SKM-1 treated with dmso at 0.1 percent for 144 hours (cell line): ENCODE measurements around the gene ATP2B2.
"Not testable (repeated sequence)": the region's sequence is repeated elsewhere in the genome, so short reads cannot be mapped to it uniquely, and the experiment has no call there.

ENCODE experiments used
- DNase-seq: peaks from one replicate; lab custom pipeline; 2025; ENCODE audit not compliant: unreplicated experiment; lab: John Stamatoyannopoulos, UW

The ATP2B2 gene

DNA sequence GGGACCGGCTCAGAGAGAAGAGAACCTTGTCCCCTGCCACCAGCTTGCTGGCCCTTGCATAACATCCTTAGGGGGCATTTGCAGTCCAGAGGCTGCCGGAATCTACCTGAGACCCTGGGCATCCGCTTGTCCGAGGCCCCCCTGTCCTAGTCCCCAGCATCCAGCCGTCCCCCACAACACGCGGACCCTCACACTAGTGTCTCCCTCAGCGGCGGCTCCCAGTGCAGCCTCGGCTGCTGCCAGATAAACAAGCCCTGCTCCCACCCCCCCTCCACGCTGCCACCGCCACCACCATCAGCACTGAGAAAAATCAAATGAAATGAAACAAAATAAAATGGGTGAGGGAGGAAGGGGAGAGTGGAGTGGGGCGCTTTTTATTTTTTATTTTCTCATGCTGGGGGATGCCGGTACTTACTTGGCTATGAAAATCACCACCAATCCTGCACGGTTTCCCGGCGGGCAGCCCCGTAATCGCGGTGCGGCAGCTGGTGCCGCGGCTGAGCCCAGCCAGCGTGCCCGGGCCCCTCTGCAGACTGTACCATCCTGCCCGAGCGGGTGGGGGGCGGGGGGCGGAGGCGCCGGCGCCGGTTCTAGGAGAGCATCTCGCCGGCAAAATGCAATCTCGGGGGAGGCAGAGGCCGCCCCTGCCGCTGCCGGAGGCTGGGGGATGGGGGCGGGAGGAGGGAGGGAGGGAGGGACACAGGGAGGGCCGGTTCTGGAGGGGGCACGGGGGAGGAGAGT lies at the start of gene ATP2B2:
TSS of gene ATP2B2 (minus strand) at position 537 of the 741 bp plus-strand sequence. CDS start 56,043 bp downstream, outside the sequence.
- no peak for DNase-seq

- no peak for DNase-seq
Observed at GRCh38 chr3:10554746-10555145, 49.4 kb upstream of the ATP2B2 start.

DNA sequence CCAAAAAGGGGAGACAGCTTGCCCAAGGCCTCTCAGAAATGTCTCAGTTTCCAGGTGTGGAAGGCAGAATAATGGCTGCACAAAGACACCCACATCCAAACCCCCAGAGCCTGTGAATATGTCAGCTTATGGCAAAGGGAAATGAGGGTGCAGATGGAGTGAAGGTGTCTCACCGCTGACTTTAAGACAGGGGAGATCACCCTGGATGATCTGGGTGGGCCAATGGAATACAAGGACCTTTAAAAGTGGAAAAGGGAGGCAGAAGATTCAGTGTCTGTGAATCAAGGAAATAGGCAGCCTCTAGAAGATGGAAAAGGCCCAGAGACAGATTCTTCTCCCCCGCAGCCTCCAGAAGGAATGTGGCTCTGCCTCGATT lies 48.8 kb upstream of the ATP2B2 start:
- no peak for DNase-seq

GRCh38 chr3:10553591-10554235 lies 48.3 kb upstream of the ATP2B2 start:
- DNase-seq = no peak

DNA sequence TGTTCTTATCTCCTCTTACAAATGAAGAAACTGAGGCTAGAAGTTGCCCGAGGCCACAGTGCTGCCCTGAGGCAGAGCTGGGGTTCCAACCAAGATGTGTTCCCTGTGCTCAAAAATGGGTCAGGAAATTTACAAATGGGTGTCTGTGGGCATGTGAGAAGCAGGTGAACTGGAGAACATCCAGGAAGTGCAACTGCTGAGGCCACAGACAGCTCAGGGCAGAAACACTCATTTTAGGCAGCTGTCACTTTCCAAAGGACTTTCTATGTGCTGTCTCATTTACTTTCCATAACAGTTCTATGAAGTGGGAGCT lies 47.2 kb upstream of the ATP2B2 start:
- no peak for DNase-seq

DNA sequence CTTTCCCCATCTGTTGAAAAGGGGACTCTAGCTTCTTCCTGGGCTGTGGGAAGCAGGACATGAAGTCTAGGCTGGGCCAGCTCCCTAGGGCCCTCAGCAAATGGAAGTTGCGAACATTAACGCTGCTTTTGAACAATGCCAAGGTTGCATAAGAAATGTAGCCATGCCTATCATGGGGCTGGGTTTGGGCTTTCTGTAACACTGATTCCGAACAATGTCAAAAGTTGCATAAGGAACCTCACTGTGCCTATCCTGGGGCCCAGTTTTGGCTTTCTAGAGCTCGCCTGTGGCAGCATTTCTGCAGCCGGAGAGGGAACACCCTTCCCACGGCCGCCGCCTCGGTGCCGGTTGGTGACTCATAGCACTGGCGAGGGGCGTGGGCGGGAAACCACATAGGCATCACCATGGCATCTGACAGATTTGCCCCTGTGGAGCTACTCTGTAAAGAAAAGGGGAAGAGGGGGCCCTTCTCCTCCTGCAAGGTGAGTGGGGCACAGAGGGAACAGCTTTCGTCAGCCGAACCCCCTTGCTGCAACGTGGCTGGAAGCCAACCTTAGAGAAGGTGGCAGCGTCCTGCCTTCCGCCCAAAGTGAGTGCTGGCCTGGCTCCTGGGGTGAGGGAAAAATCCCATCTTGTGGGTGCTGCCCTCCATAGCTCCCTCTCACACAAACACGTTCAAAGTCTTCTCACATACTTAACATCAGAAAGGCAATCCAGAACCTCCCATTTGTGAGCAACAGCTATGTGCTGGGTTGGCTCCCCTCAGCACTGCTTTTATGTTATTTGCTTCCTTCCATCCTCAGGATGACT lies 46.6 kb upstream of the ATP2B2 start:
- peak; percentile 47 for DNase-seq

DNA sequence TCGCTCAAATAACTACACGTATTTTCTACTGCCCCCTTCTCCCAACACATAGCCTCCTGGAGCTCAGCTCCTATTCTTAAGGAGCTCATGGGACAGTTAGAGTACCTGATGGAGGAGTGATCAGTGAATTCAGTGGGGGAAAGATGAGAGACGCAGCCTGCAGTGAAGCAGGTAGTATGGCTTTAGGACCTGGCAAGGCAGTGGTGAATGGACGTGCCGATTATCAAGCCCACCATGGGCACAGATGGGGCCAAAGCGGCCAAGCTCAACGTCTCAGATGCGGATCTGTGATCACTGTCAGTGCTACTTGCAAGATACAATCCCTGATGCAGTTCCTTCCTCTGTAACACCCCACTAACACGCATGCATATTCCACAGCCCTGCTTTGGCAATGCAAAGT lies 45.8 kb upstream of the ATP2B2 start:
- DNase-seq = no peak

GRCh38 chr3:10550705-10551104 lies 45.3 kb upstream of the ATP2B2 start:
- DNase-seq = no peak

DNA sequence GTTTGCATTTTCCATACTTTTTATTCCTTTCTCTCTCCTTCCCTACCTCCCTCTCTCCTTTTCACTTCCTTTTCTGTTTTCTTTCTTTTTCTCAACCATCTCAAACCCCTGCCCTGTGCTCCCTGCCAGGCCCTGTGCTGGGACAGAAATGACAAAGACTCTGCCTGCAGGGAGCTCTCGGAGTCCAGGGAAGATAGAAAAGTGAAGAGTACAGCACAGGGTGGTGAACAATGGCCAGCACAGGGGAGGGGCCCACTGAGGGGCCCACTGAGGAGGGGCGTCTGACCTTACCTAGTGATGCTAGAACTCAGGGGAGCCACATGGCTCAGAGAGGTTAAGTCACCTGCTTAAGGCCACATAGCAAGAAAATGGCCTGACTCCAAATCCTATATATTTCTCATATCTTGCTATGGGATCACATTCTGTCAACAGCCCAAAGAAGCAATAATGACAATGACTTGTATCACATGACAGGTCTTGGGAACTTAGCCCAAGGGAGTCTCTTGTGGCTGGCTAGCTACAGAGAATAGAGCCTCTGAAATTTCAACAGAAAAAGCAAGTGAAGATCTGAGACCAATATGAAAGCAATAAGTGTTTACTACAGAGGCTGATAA lies 44.3 kb upstream of the ATP2B2 start:
- DNase-seq = no peak

- DNase-seq = no peak
Observed at GRCh38 chr3:10548992-10549391, 43.6 kb upstream of the ATP2B2 start.

- DNase-seq = no peak
Observed at GRCh38 chr3:10547841-10548783, 42.7 kb upstream of the ATP2B2 start.

GRCh38 chr3:10547413-10547812 lies 42.0 kb upstream of the ATP2B2 start:
- no peak for DNase-seq

DNA sequence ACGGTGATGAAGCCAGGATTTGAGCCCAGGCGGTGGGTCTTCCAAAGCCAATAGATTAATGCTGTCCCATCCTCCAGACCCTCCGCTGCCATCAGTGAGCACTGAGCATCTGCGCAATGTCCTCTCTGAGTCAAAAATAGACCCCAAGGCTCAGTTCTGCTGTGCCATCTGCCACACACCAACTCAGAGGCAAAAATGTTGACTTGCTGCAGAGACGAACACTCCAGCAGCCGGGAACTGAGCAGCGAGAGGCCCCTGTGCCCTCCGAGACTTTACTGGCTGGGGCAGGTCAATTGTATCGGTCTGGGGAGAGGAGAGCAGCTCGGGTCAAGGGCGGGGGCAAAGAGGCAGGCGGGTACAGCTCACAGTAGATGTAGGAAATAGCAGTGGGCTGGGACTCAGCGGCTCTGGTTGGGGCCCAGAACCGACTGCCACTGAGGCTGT lies 41.5 kb upstream of the ATP2B2 start:
- no peak for DNase-seq

DNA sequence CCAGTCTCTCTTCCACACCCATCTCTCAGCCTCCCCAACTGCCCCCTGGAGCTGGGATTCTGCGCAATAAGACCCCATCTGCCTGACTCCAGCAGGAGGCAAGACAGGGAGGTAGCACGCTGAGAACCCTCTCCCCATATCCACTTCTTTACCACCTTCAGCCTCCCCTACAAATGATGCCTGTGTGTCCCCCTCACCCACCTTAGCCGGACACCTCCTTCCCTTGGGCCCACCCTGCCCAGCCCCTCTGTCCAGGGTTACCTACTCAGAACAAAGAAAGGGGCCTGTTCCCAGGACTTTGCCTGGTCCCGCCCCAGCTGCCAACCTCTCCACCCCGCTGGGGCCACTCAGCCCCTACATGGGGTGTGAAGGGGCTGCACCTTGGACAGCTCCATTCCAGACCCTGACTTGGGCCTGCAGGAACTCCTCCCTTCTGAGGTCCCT lies 40.8 kb upstream of the ATP2B2 start:
- no peak for DNase-seq

GRCh38 chr3:10542518-10542917 lies 37.1 kb upstream of the ATP2B2 start:
- no peak for DNase-seq

- DNase-seq = not testable (repeated sequence)
Observed at GRCh38 chr3:10540347-10540746, 35.0 kb upstream of the ATP2B2 start.

DNA sequence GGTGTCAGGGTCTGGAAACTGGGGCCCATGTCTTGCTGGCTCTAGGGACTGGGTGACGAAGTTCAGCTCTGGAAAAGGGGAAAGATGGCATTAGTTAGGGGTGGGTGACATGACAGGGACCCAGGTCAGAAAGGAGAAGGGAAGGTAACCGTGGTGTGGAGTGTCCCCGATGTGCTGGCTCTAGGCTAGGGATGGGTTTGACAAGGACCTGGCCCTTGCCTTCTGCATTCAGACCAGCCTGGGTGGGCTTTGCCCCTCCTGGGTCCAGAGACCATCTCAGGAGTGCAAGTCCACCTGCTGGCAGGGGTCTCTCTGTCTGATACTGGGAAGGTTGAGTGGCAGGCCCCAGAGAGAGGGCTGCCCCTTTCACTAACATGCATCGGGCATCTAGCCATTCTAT lies 28.7 kb upstream of the ATP2B2 start:
- DNase-seq = no peak

GRCh38 chr3:10533737-10534023 lies 28.3 kb upstream of the ATP2B2 start:
- DNase-seq = no peak

- DNase-seq = no peak
Observed at GRCh38 chr3:10532939-10533736, 27.8 kb upstream of the ATP2B2 start.

- no peak for DNase-seq
Observed at GRCh38 chr3:10531031-10531430, 25.6 kb upstream of the ATP2B2 start.
